Activated CD4-positive, alpha-beta T cell treated with anti-CD3 and anti-CD28 coated beads, Interleukin-2, amount 10 ng/mL, durations not matched to agents 7 days and 5 days (primary cell): ENCODE measurements around the gene ASB9. TPM values are rescaled to one million over a fixed set of nuclear protein-coding genes. Genes with fewer than 3 reads are reported as not detected.
A peak's percentile ranks its signal among the peaks of the same experiment; 100 is the strongest.

ENCODE experiments used
- CTCF ChIA-PET: fragments of 350-600 bp; sonication (Branson Sonifier 250); formaldehyde crosslinking; loops from one replicate; lab custom pipeline; 2021; ENCODE audit warnings: antibody characterized with exemption; lab: Charles Lee
- POLR2A ChIA-PET: fragments of 350-600 bp; sonication (Branson Sonifier 250); formaldehyde crosslinking; loops from one replicate; lab custom pipeline; 2021; ENCODE audit warnings: antibody characterized with exemption; lab: Charles Lee
- DNase-seq: peaks from one replicate; pipeline ENCODE4 v3.0.0-alpha.2; 2020
- H3K27ac Mint-ChIP-seq: one replicate; pipeline ENCODE4 v1.8.0; 2021; ENCODE audit warnings: mild to moderate bottlenecking, moderate library complexity, mixed read lengths
- H3K27me3 Mint-ChIP-seq: one replicate; pipeline ENCODE4 v1.8.0; 2021; ENCODE audit warnings: mixed read lengths
- H3K36me3 Mint-ChIP-seq: one replicate; pipeline ENCODE4 v1.8.0; 2021; ENCODE audit warnings: low read depth, mixed read lengths
- H3K4me1 Mint-ChIP-seq: one replicate; pipeline ENCODE4 v1.8.0; 2021; ENCODE audit warnings: mixed read lengths
- H3K4me3 Mint-ChIP-seq: one replicate; pipeline ENCODE4 v1.8.0; 2021; ENCODE audit warnings: mild to moderate bottlenecking, moderate library complexity, mixed read lengths
- H3K9me3 Mint-ChIP-seq: one replicate; pipeline ENCODE4 v1.8.0; 2021; ENCODE audit warnings: mixed read lengths
- total RNA-seq, 2 experiments: library from RNA; stranded (reverse); gene quantifications; one replicate each; pipeline ENCODE4 v1.2.3, GENCODE V29; 2021

ASB9 gene
- total RNA-seq, 2 experiments from 2014 or later = 0.44 to 0.67 TPM

GRCh38 chrX:15233416-15234015, 36.4 kb downstream of the ASB9 start:
- H3K27me3 Mint-ChIP-seq = peaks cover 6% of the 10 kb centered on the region
- no peaks in the 10 kb centered on the region for H3K9me3 Mint-ChIP-seq
- ChIA-PET POLR2A (no interaction called here), CTCF (interaction anchor here (0.6 to 1.3 kb wide), 3 partner anchors 9 to 458 kb away, joined by 3 read pairs; no protein-coding TSS in a partner anchor)
- H3K36me3 Mint-ChIP-seq = no peaks in the 10 kb centered on the region
- no peak overlapping the region for H3K27ac Mint-ChIP-seq
- no peak overlapping the region for H3K4me3 Mint-ChIP-seq
- H3K4me1 Mint-ChIP-seq = no peaks in the 10 kb centered on the region
- no peak for DNase-seq

GRCh38 chrX:15224747-15225146, 45.1 kb downstream of the ASB9 start:
- H3K4me1 Mint-ChIP-seq = no peaks in the 10 kb centered on the region

GRCh38 chrX:15221321-15221720, 48.6 kb downstream of the ASB9 start:
- Mint-ChIP-seq H3K36me3 (no peaks in the 10 kb centered on the region), H3K27me3 (peaks cover 8% of the 10 kb centered on the region), H3K4me3 (no peak overlapping the region), H3K9me3 (peaks cover 5% of the 10 kb centered on the region), H3K4me1 (no peaks in the 10 kb centered on the region), H3K27ac (no peak overlapping the region)
- DNase-seq = no peak
- ChIA-PET POLR2A (no interaction called here), CTCF (no interaction called here)

More at GRCh38 chrX:15224747-15225146, 45.1 kb downstream of the ASB9 start:
- Mint-ChIP-seq H3K36me3 (no peaks in the 10 kb centered on the region), H3K27me3 (peaks cover 3% of the 10 kb centered on the region), H3K27ac (no peak overlapping the region), H3K9me3 (peaks cover 5% of the 10 kb centered on the region), H3K4me3 (no peak overlapping the region)
- ChIA-PET CTCF (no interaction called here), POLR2A (no interaction called here)
- no peak for DNase-seq

GRCh38 chrX:15217161-15217560, 52.7 kb downstream of the ASB9 start:
- no peak overlapping the region for H3K27ac Mint-ChIP-seq
- DNase-seq = no peak
- peaks cover 9% of the 10 kb centered on the region for H3K27me3 Mint-ChIP-seq
- H3K4me3 Mint-ChIP-seq = no peak overlapping the region
- H3K9me3 Mint-ChIP-seq = peaks cover 5% of the 10 kb centered on the region
- POLR2A ChIA-PET = no interaction called here
- H3K36me3 Mint-ChIP-seq = no peaks in the 10 kb centered on the region
- no peaks in the 10 kb centered on the region for H3K4me1 Mint-ChIP-seq
- CTCF ChIA-PET = no interaction called here

- peaks cover 9% of the 10 kb centered on the region for H3K27me3 Mint-ChIP-seq
- H3K4me3 Mint-ChIP-seq = no peak overlapping the region
- no peaks in the 10 kb centered on the region for H3K36me3 Mint-ChIP-seq
- ChIA-PET CTCF (no interaction called here), POLR2A (no interaction called here)
- H3K4me1 Mint-ChIP-seq = no peaks in the 10 kb centered on the region
- H3K27ac Mint-ChIP-seq = no peak overlapping the region
- DNase-seq = no peak
- H3K9me3 Mint-ChIP-seq = peaks cover 5% of the 10 kb centered on the region
These were observed 53.6 kb downstream of the ASB9 start for GRCh38 chrX:15216280-15216679.

GRCh38 chrX:15215366-15215765, 54.5 kb downstream of the ASB9 start:
- Mint-ChIP-seq H3K4me1 (no peaks in the 10 kb centered on the region), H3K9me3 (peaks cover under 1% of the 10 kb centered on the region), H3K27ac (no peak overlapping the region), H3K36me3 (no peaks in the 10 kb centered on the region), H3K4me3 (no peak overlapping the region), H3K27me3 (peaks cover 6% of the 10 kb centered on the region)
- POLR2A ChIA-PET = no interaction called here
- no peak for DNase-seq
- CTCF ChIA-PET = no interaction called here

- Mint-ChIP-seq H3K4me3 (no peak overlapping the region), H3K9me3 (no peaks in the 10 kb centered on the region), H3K36me3 (no peaks in the 10 kb centered on the region), H3K27me3 (peaks cover 8% of the 10 kb centered on the region), H3K27ac (no peak overlapping the region), H3K4me1 (no peaks in the 10 kb centered on the region)
- CTCF ChIA-PET = no interaction called here
- DNase-seq = no peak
- POLR2A ChIA-PET = no interaction called here
These were observed 55.3 kb downstream of the ASB9 start for GRCh38 chrX:15214588-15214987.

GRCh38 chrX:15209096-15209495, 60.8 kb downstream of the ASB9 start:
- no peak overlapping the region for H3K4me3 Mint-ChIP-seq
- POLR2A ChIA-PET = no interaction called here

GRCh38 chrX:15207994-15208393, 61.9 kb downstream of the ASB9 start:
- Mint-ChIP-seq H3K4me1 (peaks cover 24% of the 10 kb centered on the region), H3K36me3 (peaks cover 4% of the 10 kb centered on the region), H3K27me3 (peaks cover 6% of the 10 kb centered on the region), H3K9me3 (peaks cover under 1% of the 10 kb centered on the region), H3K27ac (peak overlapping the region; percentile 58), H3K4me3 (no peak overlapping the region)
- POLR2A ChIA-PET = no interaction called here
- DNase-seq = no peak
- CTCF ChIA-PET = interaction anchor here (1.0 kb wide), 1 partner anchor 10 kb away, joined by 3 read pairs; no protein-coding TSS in a partner anchor

More at GRCh38 chrX:15209096-15209495, 60.8 kb downstream of the ASB9 start:
- Mint-ChIP-seq H3K36me3 (peaks cover 4% of the 10 kb centered on the region), H3K4me1 (peaks cover 13% of the 10 kb centered on the region), H3K27me3 (peaks cover 6% of the 10 kb centered on the region), H3K9me3 (no peaks in the 10 kb centered on the region), H3K27ac (no peak overlapping the region)
- CTCF ChIA-PET = interaction anchor here (1.0 kb wide), 1 partner anchor 9 kb away, joined by 3 read pairs; no protein-coding TSS in a partner anchor
- DNase-seq = no peak

- no peak overlapping the region for H3K27ac Mint-ChIP-seq
- POLR2A ChIA-PET = no interaction called here
- H3K4me1 Mint-ChIP-seq = peaks cover 30% of the 10 kb centered on the region
- CTCF ChIA-PET = no interaction called here
- H3K9me3 Mint-ChIP-seq = peaks cover 2% of the 10 kb centered on the region
- H3K4me3 Mint-ChIP-seq = no peak overlapping the region
- peaks cover 6% of the 10 kb centered on the region for H3K27me3 Mint-ChIP-seq
- H3K36me3 Mint-ChIP-seq = peaks cover 4% of the 10 kb centered on the region
- DNase-seq = no peak
These were observed 62.5 kb downstream of the ASB9 start for GRCh38 chrX:15207384-15207783.

GRCh38 chrX:15206306-15206705, 63.6 kb downstream of the ASB9 start:
- peaks cover 6% of the 10 kb centered on the region for H3K9me3 Mint-ChIP-seq
- H3K27me3 Mint-ChIP-seq = peaks cover 11% of the 10 kb centered on the region
- no peak overlapping the region for H3K27ac Mint-ChIP-seq
- H3K36me3 Mint-ChIP-seq = peaks cover 6% of the 10 kb centered on the region
- peaks cover 36% of the 10 kb centered on the region for H3K4me1 Mint-ChIP-seq
- H3K4me3 Mint-ChIP-seq = no peak overlapping the region
- DNase-seq = no peak
- ChIA-PET CTCF (interaction anchor here (0.6 kb wide), 1 partner anchor 1457 kb away, joined by 5 read pairs; no protein-coding TSS in a partner anchor), POLR2A (no interaction called here)

GRCh38 chrX:15204130-15204751, 65.6 kb downstream of the ASB9 start:
- peaks cover 37% of the 10 kb centered on the region for H3K4me1 Mint-ChIP-seq
- H3K27ac Mint-ChIP-seq = peak overlapping the region; percentile 87
- POLR2A ChIA-PET = no interaction called here
- H3K36me3 Mint-ChIP-seq = peaks cover 8% of the 10 kb centered on the region
- no peak overlapping the region for H3K4me3 Mint-ChIP-seq
- CTCF ChIA-PET = no interaction called here
- H3K27me3 Mint-ChIP-seq = peaks cover 10% of the 10 kb centered on the region
- DNase-seq = no peak
- H3K9me3 Mint-ChIP-seq = peaks cover 10% of the 10 kb centered on the region

- H3K27me3 Mint-ChIP-seq = peaks cover 10% of the 10 kb centered on the region
- H3K4me3 Mint-ChIP-seq = no peak overlapping the region
- ChIA-PET CTCF (no interaction called here), POLR2A (no interaction called here)
- no peak for DNase-seq
- peaks cover 37% of the 10 kb centered on the region for H3K4me1 Mint-ChIP-seq
- peaks cover 8% of the 10 kb centered on the region for H3K36me3 Mint-ChIP-seq
- H3K9me3 Mint-ChIP-seq = peaks cover 10% of the 10 kb centered on the region
- H3K27ac Mint-ChIP-seq = peak overlapping the region; percentile 87
These were observed 66.2 kb downstream of the ASB9 start for GRCh38 chrX:15203694-15204093.
